Lower leg skin (tissue), 4 donors: ENCODE results near the gene KCNMA1. TPM values are rescaled to one million over a fixed set of nuclear protein-coding genes. Genes with fewer than 3 reads are reported as not detected.

Experiments used
- DNase-seq, 2 donors: peaks; one replicate each; pipeline ENCODE4 v3.0.0-alpha.2; 2019; ENCODE audit warnings: low spot score in 2 of 2
- H3K4me3 ChIP-seq: fragments of 200-600 bp; sonication (generic); 2 replicates; pipeline ENCODE4 v1.5.1; 2017; ENCODE audit warnings: mild to moderate bottlenecking, low read depth; ENCODE audit not compliant: poor library complexity, severe bottlenecking
- CTCF ChIP-seq, 3 donors: fragments of 450-650 bp; IDR thresholded peaks; one replicate each; pipeline ENCODE4 v1.5.1; 2016; ENCODE audit warnings: antibody characterized with exemption in 3 of 3, mild to moderate bottlenecking in 3 of 3, moderate library complexity in 2 of 3
- POLR2A ChIP-seq, 2 donors: fragments of 450-650 bp; IDR thresholded peaks; one replicate each; pipeline ENCODE4 v1.6.1; 2016 to 2017; ENCODE audit warnings: antibody characterized with exemption in 2 of 2, mild to moderate bottlenecking in 1 of 2, moderate library complexity in 1 of 2
- WGBS, 2 donors: methylation state at CpG; one replicate each; pipeline ENCODE4 v1.1.5; 2018; 5-methylcytosine and 5-hydroxymethylcytosine counted together
- intact Hi-C: fragments of 100-400 bp; cut with DNase I; formaldehyde crosslinking; loops from one replicate; pipeline ENCODE4 v1.15.0; 2023; ENCODE audit warnings: low total_unique reads
- total RNA-seq, 4 donors: library from RNA; depleted of rRNA; stranded (reverse); fragments of >200 nt; gene quantifications; one replicate each; pipeline ENCODE4 v1.1.0, GENCODE V29; 2016

Gene KCNMA1
- total RNA-seq, 4 donors from 2014 or later, result 4.1 to 9.9 (median 6.5) TPM

- DNase-seq, result no peak
- H3K4me3 ChIP-seq, result no peak overlapping the region
- intact Hi-C loops, result no loop called here
- TF ChIP-seq POLR2A (IDR thresholded peaks at IDR 0.05), result no peak
- 94% methylated on average over 3 of the region's 3 CpGs for WGBS, 2 donors
Measured at GRCh38 chr10:76901701-76902100, 735.9 kb downstream of the KCNMA1 start.

DNA sequence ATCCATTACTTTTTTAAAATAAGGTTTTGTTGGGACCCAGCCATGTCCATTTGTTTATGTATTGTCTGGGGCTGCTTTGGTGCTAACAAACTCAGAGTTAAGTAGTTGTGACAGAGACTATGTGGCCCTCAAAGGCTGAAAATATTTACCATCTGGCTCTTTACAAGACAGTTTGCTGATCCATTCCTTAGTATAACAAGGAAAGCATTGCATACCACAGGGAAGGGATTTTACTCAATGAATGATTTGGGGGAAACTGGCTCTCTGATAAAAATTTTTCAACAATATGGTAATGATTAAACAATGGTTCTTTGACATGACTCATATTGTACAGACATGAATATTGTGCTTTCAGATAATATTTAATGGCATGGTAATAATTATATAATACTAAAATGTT, 738.1 kb downstream of the KCNMA1 start:
- TF ChIP-seq CTCF (IDR thresholded peaks at IDR 0.05) (no peak), POLR2A (IDR thresholded peaks at IDR 0.05) (no peak)
- H3K4me3 ChIP-seq, result no peak overlapping the region
- intact Hi-C loops, result no loop called here
- DNase-seq, result no peak

- intact Hi-C loops, result no loop called here
- H3K4me3 ChIP-seq, result no peak overlapping the region
- DNase-seq, result no peak
- 52 to 57% methylated on average over 5 of the region's 5 CpGs for WGBS, 2 donors
- no peak for TF ChIP-seq POLR2A (IDR thresholded peaks at IDR 0.05)
- no peak for TF ChIP-seq CTCF (IDR thresholded peaks at IDR 0.05)
Measured at GRCh38 chr10:76892766-76893479, 744.7 kb downstream of the KCNMA1 start.

- WGBS, 2 donors, result 92 to 93% methylated on average over 19 of the region's 19 CpGs
- intact Hi-C loops, result no loop called here
- no peak for DNase-seq
Measured at GRCh38 chr10:76887223-76888010, 750.2 kb downstream of the KCNMA1 start.

DNA sequence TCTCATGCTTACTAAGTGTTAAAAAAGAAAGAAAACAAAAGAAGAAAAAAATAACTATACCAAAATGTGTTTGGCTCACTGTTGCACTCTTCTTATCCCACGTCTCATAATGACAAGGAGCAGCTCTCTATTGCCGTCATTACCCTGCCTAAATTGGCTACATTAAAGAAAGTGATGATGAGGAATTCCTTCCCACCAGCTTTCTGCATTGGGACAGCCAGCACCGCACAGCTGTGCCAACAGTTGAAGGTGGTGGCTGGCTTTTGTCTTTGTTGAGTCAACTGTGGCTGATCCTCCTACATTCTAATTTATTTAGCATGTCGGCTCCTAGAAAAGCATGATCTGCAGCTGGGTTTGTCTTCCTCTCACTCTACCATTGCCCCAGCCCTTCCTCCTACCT, 751.8 kb downstream of the KCNMA1 start:
- intact Hi-C loops, result no loop called here
- DNase-seq, result no peak
- no peak for TF ChIP-seq POLR2A (IDR thresholded peaks at IDR 0.05)
- no peak for TF ChIP-seq CTCF (IDR thresholded peaks at IDR 0.05)
- WGBS, 2 donors, result 39 to 51% methylated on average over 4 of the region's 4 CpGs
- H3K4me3 ChIP-seq, result no peak overlapping the region

More at GRCh38 chr10:76887223-76888010, 750.2 kb downstream of the KCNMA1 start:
- H3K4me3 ChIP-seq, result no peak overlapping the region
- no peak for TF ChIP-seq POLR2A (IDR thresholded peaks at IDR 0.05)
- TF ChIP-seq CTCF (IDR thresholded peaks at IDR 0.05), result no peak

- TF ChIP-seq CTCF (IDR thresholded peaks at IDR 0.05) (no peak), POLR2A (IDR thresholded peaks at IDR 0.05) (no peak)
- no peak for DNase-seq
- H3K4me3 ChIP-seq, result no peak overlapping the region
- intact Hi-C loops, result no loop called here
- 90 to 92% methylated on average over 4 of the region's 4 CpGs for WGBS, 2 donors
Measured at GRCh38 chr10:76884673-76885275, 752.8 kb downstream of the KCNMA1 start.
